Endothelial cell of umbilical vein (primary cell): ENCODE measurements around the gene BMPER. TPM values are rescaled to one million over a fixed set of nuclear protein-coding genes. Genes with fewer than 3 reads are reported as not detected.

Experiments used
- BruUV-seq: library from RNA; stranded (reverse); fragments of 400-500 nt; replicated peaks from 2 replicates; lab custom pipeline; 2021; lab: Mats Ljungman, UMichigan
- CTCF ChIA-PET: fragments of 300-600, 350-600 bp; sonication (Branson Sonifier 250); formaldehyde crosslinking; loops from one replicate; lab custom pipeline; 2021; ENCODE audit warnings: antibody characterized with exemption, inconsistent platforms; lab: Charles Lee
- POLR2A ChIA-PET: fragments of 300-600, 350-600 bp; sonication (Branson Sonifier 250); formaldehyde crosslinking; loops from one replicate; lab custom pipeline; 2021; ENCODE audit warnings: antibody characterized with exemption, inconsistent platforms; lab: Charles Lee
- DNase-seq: peaks from one replicate; pipeline ENCODE4 v3.0.0-alpha.2; 2011; ENCODE audit warnings: low read depth, low spot score
- FAIRE-seq: peaks from 2 replicates; lab custom pipeline; 2011; peaks lifted over from hg19 to GRCh38; lab: Jason Lieb, UNC
- H2AFZ ChIP-seq: 2 replicates; pipeline ENCODE4 v1.6.0; 2012; ENCODE audit warnings: low read depth, low read length, control low read depth, inconsistent platforms
- H3K27ac ChIP-seq: 2 replicates; pipeline ENCODE4 v1.5.1; 2011; ENCODE audit warnings: low read depth, mild to moderate bottlenecking, control low read depth, low read length, moderate library complexity; ENCODE audit not compliant: insufficient read depth
- H3K27me3 ChIP-seq, 2 experiments: 2 replicates each; pipeline versions ENCODE4 v1.6.0 to v1.6.1; 2011; ENCODE audit warnings: low read length in 2 of 2, mixed read lengths in 1 of 2; ENCODE audit not compliant: control insufficient read depth in 2 of 2, insufficient read depth in 2 of 2
- H3K36me3 ChIP-seq, 2 experiments: 2 replicates in 1 of 2; 3 replicates in 1 of 2; pipeline ENCODE4 v1.5.1; 2011; ENCODE audit warnings: low read length in 2 of 2, mild to moderate bottlenecking in 1 of 2, moderate library complexity in 1 of 2; ENCODE audit not compliant: control insufficient read depth in 2 of 2, insufficient read depth in 2 of 2; ENCODE audit errors: extremely low read depth in 1 of 2
- H3K4me1 ChIP-seq: 3 replicates; pipeline ENCODE4 v1.5.1; 2011; ENCODE audit warnings: mild to moderate bottlenecking, low read length; ENCODE audit not compliant: control insufficient read depth, insufficient read depth; ENCODE audit errors: extremely low read depth
- H3K4me2 ChIP-seq: 2 replicates; pipeline ENCODE4 v1.6.1; 2011; ENCODE audit warnings: low read length, control low read depth, mixed read lengths; ENCODE audit not compliant: insufficient read depth
- H3K4me3 ChIP-seq, 3 experiments: fragments of 200-600 bp in 1 of 3; sonication (generic), shearing (Covaris generic) in 1 of 3; replicated peaks in 1 of 3; 2 replicates each; pipeline ENCODE4 v1.5.1; 2011 to 2016; ENCODE audit warnings: control low read depth in 3 of 3, low read length in 3 of 3, mild to moderate bottlenecking in 2 of 3, inconsistent platforms in 1 of 3, low read depth in 1 of 3, moderate library complexity in 1 of 3; ENCODE audit not compliant: insufficient read depth in 1 of 3
- H3K79me2 ChIP-seq: 2 replicates; pipeline ENCODE4 v1.6.0; 2012; ENCODE audit warnings: low read length, inconsistent platforms; ENCODE audit not compliant: control insufficient read depth, insufficient read depth
- H3K9ac ChIP-seq: replicated peaks from 2 replicates; pipeline ENCODE3; 2011; ENCODE audit warnings: low read length, control low read depth; ENCODE audit not compliant: insufficient read depth; ENCODE audit errors: extremely low read depth
- H3K9me1 ChIP-seq: replicated peaks from 3 replicates; pipeline ENCODE4 v1.6.0; 2011; ENCODE audit warnings: mild to moderate bottlenecking, low read length; ENCODE audit not compliant: control insufficient read depth, insufficient read depth; ENCODE audit errors: extremely low read depth
- H3K9me3 ChIP-seq: replicated peaks from 2 replicates; pipeline ENCODE4 v1.5.1; 2012; ENCODE audit warnings: low read length, inconsistent platforms; ENCODE audit not compliant: control insufficient read depth, insufficient read depth
- H4K20me1 ChIP-seq: replicated peaks from 2 replicates; pipeline ENCODE3; 2011; ENCODE audit warnings: mild to moderate bottlenecking, low read length; ENCODE audit not compliant: control insufficient read depth, insufficient read depth; ENCODE audit errors: extremely low read depth
- EZH2 ChIP-seq: IDR thresholded peaks from 2 replicates; pipeline ENCODE4 v1.6.1; 2012; ENCODE audit warnings: borderline replicate concordance, low read depth, mild to moderate bottlenecking, moderate library complexity, low read length, inconsistent platforms; ENCODE audit not compliant: severe bottlenecking
- FOS ChIP-seq: IDR thresholded peaks from 2 replicates; pipeline ENCODE4 v1.6.1; 2011; ENCODE audit warnings: mild to moderate bottlenecking, low read length, moderate library complexity, borderline replicate concordance; ENCODE audit not compliant: insufficient read depth
- GATA2 ChIP-seq: IDR thresholded peaks from 2 replicates; pipeline ENCODE4 v1.7.0; 2011; ENCODE audit warnings: low read depth, mild to moderate bottlenecking, moderate library complexity, mixed read lengths, low read length; ENCODE audit not compliant: insufficient read length, insufficient read depth
- JUN ChIP-seq: IDR thresholded peaks from 2 replicates; pipeline ENCODE4 v1.6.1; 2011; ENCODE audit warnings: borderline replicate concordance, low read depth; ENCODE audit not compliant: insufficient read length, insufficient read depth
- MYC ChIP-seq: IDR thresholded peaks from one replicate; pipeline ENCODE4 v1.6.1; 2011; ENCODE audit warnings: mild to moderate bottlenecking, low read depth, low read length
- POLR2A ChIP-seq: IDR thresholded peaks from 2 replicates; pipeline ENCODE4 v1.6.1; 2012; ENCODE audit warnings: low read depth, mild to moderate bottlenecking, control low read depth, low read length
- POLR2AphosphoS5 ChIP-seq: IDR thresholded peaks from 2 replicates; pipeline ENCODE4 v1.6.1; 2012; ENCODE audit warnings: low read depth, mild to moderate bottlenecking, control low read depth, low read length, moderate library complexity; ENCODE audit not compliant: insufficient read depth
- dilution Hi-C: fragments of 300-500 bp; cut with MboI; formaldehyde crosslinking; loops from one replicate; pipeline ENCODE4 v1.15.0; 2019; ENCODE audit warnings: low sequenced_read_pairs; ENCODE audit not compliant: extremely low pct_ligation_motif_present
- intact Hi-C: fragments of 100-400 bp; cut with micrococcal nuclease; formaldehyde crosslinking; loops from one replicate; pipeline ENCODE4 v1.10.0; 2022
- polyA plus RNA-seq, 4 experiments: library from polyadenylated mRNA; depleted of rRNA in 3 of 4; stranded (reverse) in 3 of 4; unstranded in 1 of 4; fragments of >200 nt; gene quantifications; 2 replicates each; pipeline versions ENCODE4 v1.2.1 to v1.2.3, GENCODE V29; 2011 to 2012; ENCODE audit warnings: missing spikeins in 1 of 4
- total RNA-seq: library from RNA; stranded (reverse); gene quantifications from 2 replicates; pipeline ENCODE4 v1.2.3, GENCODE V29; 2021
- TF ChIP-seq, protein P1 (sequence below), 2 donors: IDR thresholded peaks; 1 replicate in 1 of 2; 2 replicates in 1 of 2; pipeline ENCODE4 v1.5.1; 2011; ENCODE audit warnings: low read length in 2 of 2, mild to moderate bottlenecking in 2 of 2, moderate library complexity in 2 of 2, control low read depth in 1 of 2, inconsistent platforms in 1 of 2, low read depth in 1 of 2; ENCODE audit not compliant: insufficient read depth in 1 of 2; ENCODE audit errors: extremely low read depth in 1 of 2
- TF ChIP-seq, protein P2 (sequence below): IDR thresholded peaks from 2 replicates; pipeline ENCODE4 v1.6.1; 2011; ENCODE audit not compliant: insufficient read depth, insufficient read length

The BMPER gene
- total and polyA plus RNA-seq, 2 donors (not counting 3 experiments of a cell fraction or from before 2014, with no cell fraction given) = 0.10 to 0.13 TPM

GRCh38 chr7:33973231-33974015 is 68.1 kb downstream of the BMPER start:
- Histone ChIP-seq H3K4me2 (no peak overlapping the region), H3K4me3 (no peak overlapping the region), H3K9me3 (no peaks in the 10 kb centered on the region), H3K27me3 (no peaks in the 10 kb centered on the region), H4K20me1 (no peaks in the 10 kb centered on the region), H3K27ac (no peak overlapping the region), H3K9ac (no peak overlapping the region), H3K79me2 (no peaks in the 10 kb centered on the region), H3K4me1 (no peaks in the 10 kb centered on the region), H3K9me1 (no peaks in the 10 kb centered on the region), H3K36me3 (no peaks in the 10 kb centered on the region), H2AFZ (no peak overlapping the region)
- FAIRE-seq = no peak
- TF ChIP-seq JUN (no peak), POLR2AphosphoS5 (no peak)
- TF ChIP-seq, protein P1, sequence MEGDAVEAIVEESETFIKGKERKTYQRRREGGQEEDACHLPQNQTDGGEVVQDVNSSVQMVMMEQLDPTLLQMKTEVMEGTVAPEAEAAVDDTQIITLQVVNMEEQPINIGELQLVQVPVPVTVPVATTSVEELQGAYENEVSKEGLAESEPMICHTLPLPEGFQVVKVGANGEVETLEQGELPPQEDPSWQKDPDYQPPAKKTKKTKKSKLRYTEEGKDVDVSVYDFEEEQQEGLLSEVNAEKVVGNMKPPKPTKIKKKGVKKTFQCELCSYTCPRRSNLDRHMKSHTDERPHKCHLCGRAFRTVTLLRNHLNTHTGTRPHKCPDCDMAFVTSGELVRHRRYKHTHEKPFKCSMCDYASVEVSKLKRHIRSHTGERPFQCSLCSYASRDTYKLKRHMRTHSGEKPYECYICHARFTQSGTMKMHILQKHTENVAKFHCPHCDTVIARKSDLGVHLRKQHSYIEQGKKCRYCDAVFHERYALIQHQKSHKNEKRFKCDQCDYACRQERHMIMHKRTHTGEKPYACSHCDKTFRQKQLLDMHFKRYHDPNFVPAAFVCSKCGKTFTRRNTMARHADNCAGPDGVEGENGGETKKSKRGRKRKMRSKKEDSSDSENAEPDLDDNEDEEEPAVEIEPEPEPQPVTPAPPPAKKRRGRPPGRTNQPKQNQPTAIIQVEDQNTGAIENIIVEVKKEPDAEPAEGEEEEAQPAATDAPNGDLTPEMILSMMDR (IDR thresholded peaks at IDR 0.05; ENCODE audit: extremely low read depth in 1 of 2, insufficient read depth in 1 of 2, low read depth in 1 of 2, low read length in 2 of 2) = no peak
- DNase-seq = no peak
- ChIA-PET POLR2A (no interaction called here), CTCF (interaction anchor here (2.0 kb wide), 2 partner anchors 9 to 41 kb away, joined by 6 to 8 read pairs; no protein-coding TSS in a partner anchor)
- dilution Hi-C loops = no loop called here
- intact Hi-C loops = no loop called here
- BruUV-seq = no TSS peak

DNA sequence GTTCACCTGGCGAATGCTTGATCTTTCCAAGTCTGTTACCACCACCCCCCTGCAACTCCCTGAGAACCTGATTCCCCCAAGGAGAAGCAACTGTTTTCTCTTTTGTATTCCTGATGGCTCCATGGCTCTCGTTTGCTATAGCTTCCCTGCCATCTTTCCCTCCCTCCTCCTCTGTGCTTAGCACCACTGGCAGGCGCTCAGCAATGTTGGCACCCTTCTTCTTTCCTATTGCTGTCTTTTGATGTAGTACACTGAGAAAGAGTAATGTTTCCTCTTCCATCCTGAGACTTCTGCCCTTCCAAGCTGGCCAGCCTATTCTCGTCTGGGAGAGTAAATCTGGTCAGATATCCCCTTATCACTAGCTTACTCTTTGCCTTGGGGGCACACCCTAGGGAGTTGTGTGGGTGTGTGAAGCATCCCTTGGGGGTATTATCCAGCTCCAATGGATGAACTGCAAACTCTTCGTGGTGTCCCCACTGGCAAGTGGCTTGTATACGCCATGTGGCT is 74.0 kb downstream of the BMPER start:
- peaks cover 3% of the 10 kb centered on the region for H3K4me1 ChIP-seq
- H3K9me1 ChIP-seq = no peaks in the 10 kb centered on the region
- DNase-seq = no peak
- TF ChIP-seq, protein P2, sequence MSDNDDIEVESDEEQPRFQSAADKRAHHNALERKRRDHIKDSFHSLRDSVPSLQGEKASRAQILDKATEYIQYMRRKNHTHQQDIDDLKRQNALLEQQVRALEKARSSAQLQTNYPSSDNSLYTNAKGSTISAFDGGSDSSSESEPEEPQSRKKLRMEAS = no peak
- no peak for TF ChIP-seq POLR2A
- TF ChIP-seq JUN = no peak
- no peak for TF ChIP-seq EZH2
- TF ChIP-seq POLR2AphosphoS5 = no peak
- no peak for TF ChIP-seq MYC
- TF ChIP-seq, protein P1 (IDR thresholded peaks at IDR 0.05; ENCODE audit: extremely low read depth in 1 of 2, insufficient read depth in 1 of 2, low read depth in 1 of 2, low read length in 2 of 2) = no peak
- no peak for TF ChIP-seq FOS
- no peak for TF ChIP-seq GATA2
- ChIA-PET CTCF (interaction anchor here (1.3 to 2.4 kb wide), 2 partner anchors 109 to 111 kb away, joined by 3 to 8 read pairs; no protein-coding TSS in a partner anchor), POLR2A (no interaction called here)
- BruUV-seq = no TSS peak
- H3K4me3 ChIP-seq = no peak overlapping the region
- no peak overlapping the region for H3K9ac ChIP-seq
- no peak for FAIRE-seq
- no peak overlapping the region for H3K4me2 ChIP-seq
- dilution Hi-C loops (no loop called here), intact Hi-C loops (no loop called here)
- no peaks in the 10 kb centered on the region for H3K27me3 ChIP-seq
- no peaks in the 10 kb centered on the region for H4K20me1 ChIP-seq
- H2AFZ ChIP-seq = no peak overlapping the region
- H3K27ac ChIP-seq = no peak overlapping the region
- H3K9me3 ChIP-seq = no peaks in the 10 kb centered on the region
- H3K79me2 ChIP-seq = no peaks in the 10 kb centered on the region
- no peaks in the 10 kb centered on the region for H3K36me3 ChIP-seq
